ENCODE measurements around the gene WDR45B.

Gene WDR45B

GRCh38 chr17:82653651-82654528 is 5.6 kb upstream of the WDR45B start:
- no peaks in the 10 kb centered on the region for H3K36me3 ChIP-seq (ENCODE audit: insufficient read depth, low read depth, low read length)
- H3K27me3 ChIP-seq (ENCODE audit: insufficient read depth, low read length) = peaks cover 9% of the 10 kb centered on the region; the same call in 1 of the 2 replicates
- H3K27ac ChIP-seq (ENCODE audit: low read length) = no peak overlapping the region
- H3K4me1 ChIP-seq (ENCODE audit: insufficient read depth, low read length) = no peaks in the 10 kb centered on the region
- no peak overlapping the region for H3K9ac ChIP-seq (ENCODE audit: low read depth, low read length)
- no peak overlapping the region for H3K4me3 ChIP-seq (ENCODE audit: low read length)
- H3K9me3 ChIP-seq (ENCODE audit: insufficient read depth, low read depth, low read length) = no peaks in the 10 kb centered on the region

GRCh38 chr17:82650723-82651122 is 2.5 kb upstream of the WDR45B start:
- Histone ChIP-seq H3K27ac (ENCODE audit: low read length) (no peak overlapping the region), H3K27me3 (ENCODE audit: insufficient read depth, low read length) (peaks cover 9% of the 10 kb centered on the region; the same call in 1 of the 2 replicates), H3K36me3 (ENCODE audit: insufficient read depth, low read depth, low read length) (no peaks in the 10 kb centered on the region), H3K4me3 (ENCODE audit: low read length) (no peak overlapping the region), H3K4me1 (ENCODE audit: insufficient read depth, low read length) (peaks cover 4% of the 10 kb centered on the region; the same call in 1 of the 2 replicates), H3K9ac (ENCODE audit: low read depth, low read length) (no peak overlapping the region), H3K9me3 (ENCODE audit: insufficient read depth, low read depth, low read length) (no peaks in the 10 kb centered on the region)

- Histone ChIP-seq H3K27me3 (ENCODE audit: insufficient read depth, low read length) (peaks cover 9% of the 10 kb centered on the region; the same call in 1 of the 2 replicates), H3K36me3 (ENCODE audit: insufficient read depth, low read depth, low read length) (peaks cover under 1% of the 10 kb centered on the region; the same call in 1 of the 2 replicates), H3K4me1 (ENCODE audit: insufficient read depth, low read length) (peaks cover 4% of the 10 kb centered on the region; the same call in 1 of the 2 replicates), H3K9me3 (ENCODE audit: insufficient read depth, low read depth, low read length) (no peaks in the 10 kb centered on the region), H3K27ac (ENCODE audit: low read length) (no peak overlapping the region), H3K4me3 (ENCODE audit: low read length) (no peak overlapping the region), H3K9ac (ENCODE audit: low read depth, low read length) (no peak overlapping the region)
Measured at GRCh38 chr17:82649501-82650261, 1.4 kb upstream of the WDR45B start.

GRCh38 chr17:82648742-82649331 is 593 bp upstream of the WDR45B start:
- Histone ChIP-seq H3K27ac (ENCODE audit: low read length) (no peak overlapping the region), H3K4me1 (ENCODE audit: insufficient read depth, low read length) (peaks cover 4% of the 10 kb centered on the region; the same call in 1 of the 2 replicates), H3K9me3 (ENCODE audit: insufficient read depth, low read depth, low read length) (no peaks in the 10 kb centered on the region), H3K4me3 (ENCODE audit: low read length) (peak overlapping the region; percentile 62), H3K27me3 (ENCODE audit: insufficient read depth, low read length) (peaks cover 9% of the 10 kb centered on the region; the same call in 1 of the 2 replicates), H3K9ac (ENCODE audit: low read depth, low read length) (no peak overlapping the region; the same call in 1 of the 2 replicates), H3K36me3 (ENCODE audit: insufficient read depth, low read depth, low read length) (peaks cover 9% of the 10 kb centered on the region; the same call in 1 of the 2 replicates)

GRCh38 chr17:82647593-82648164 is 565 bp downstream of the WDR45B start:
- H3K27ac ChIP-seq (ENCODE audit: low read length) = no peak overlapping the region
- peaks cover 4% of the 10 kb centered on the region; the same call in 1 of the 2 replicates for H3K4me1 ChIP-seq (ENCODE audit: insufficient read depth, low read length)
- H3K9me3 ChIP-seq (ENCODE audit: insufficient read depth, low read depth, low read length) = no peaks in the 10 kb centered on the region
- peaks cover 21% of the 10 kb centered on the region for H3K36me3 ChIP-seq (ENCODE audit: insufficient read depth, low read depth, low read length)
- H3K9ac ChIP-seq (ENCODE audit: low read depth, low read length) = peak overlapping the region; percentile 85; the same call in 1 of the 2 replicates
- peaks cover 9% of the 10 kb centered on the region; the same call in 1 of the 2 replicates for H3K27me3 ChIP-seq (ENCODE audit: insufficient read depth, low read length)
- H3K4me3 ChIP-seq (ENCODE audit: low read length) = peak overlapping the region; percentile 87

GRCh38 chr17:82645516-82645915 is 2.7 kb downstream of the WDR45B start:
- no peak overlapping the region for H3K9ac ChIP-seq (ENCODE audit: low read depth, low read length)
- H3K4me3 ChIP-seq (ENCODE audit: low read length) = no peak overlapping the region
- H3K36me3 ChIP-seq (ENCODE audit: insufficient read depth, low read depth, low read length) = peaks cover 42% of the 10 kb centered on the region
- peaks cover 9% of the 10 kb centered on the region; the same call in 1 of the 2 replicates for H3K27me3 ChIP-seq (ENCODE audit: insufficient read depth, low read length)
- H3K4me1 ChIP-seq (ENCODE audit: insufficient read depth, low read length) = peaks cover 4% of the 10 kb centered on the region; the same call in 1 of the 2 replicates
- H3K9me3 ChIP-seq (ENCODE audit: insufficient read depth, low read depth, low read length) = no peaks in the 10 kb centered on the region
- H3K27ac ChIP-seq (ENCODE audit: low read length) = no peak overlapping the region

- Histone ChIP-seq H3K4me1 (ENCODE audit: insufficient read depth, low read length) (peaks cover 4% of the 10 kb centered on the region; the same call in 1 of the 2 replicates), H3K27me3 (ENCODE audit: insufficient read depth, low read length) (0 out of 2 replicates have a peak, but pooled peaks cover 2% of the 10 kb centered on the region), H3K9ac (ENCODE audit: low read depth, low read length) (no peak overlapping the region), H3K4me3 (ENCODE audit: low read length) (no peak overlapping the region), H3K27ac (ENCODE audit: low read length) (no peak overlapping the region), H3K36me3 (ENCODE audit: insufficient read depth, low read depth, low read length) (peaks cover 53% of the 10 kb centered on the region), H3K9me3 (ENCODE audit: insufficient read depth, low read depth, low read length) (no peaks in the 10 kb centered on the region)
Measured at GRCh38 chr17:82644148-82644547, 4.1 kb downstream of the WDR45B start.

GRCh38 chr17:82642022-82642421 is 6.2 kb downstream of the WDR45B start:
- H3K4me3 ChIP-seq (ENCODE audit: low read length) = no peak overlapping the region
- H3K9ac ChIP-seq (ENCODE audit: low read depth, low read length) = no peak overlapping the region
- peaks cover 57% of the 10 kb centered on the region for H3K36me3 ChIP-seq (ENCODE audit: insufficient read depth, low read depth, low read length)
- H3K4me1 ChIP-seq (ENCODE audit: insufficient read depth, low read length) = peaks cover 4% of the 10 kb centered on the region; the same call in 1 of the 2 replicates
- no peaks in the 10 kb centered on the region for H3K27me3 ChIP-seq (ENCODE audit: insufficient read depth, low read length)
- H3K9me3 ChIP-seq (ENCODE audit: insufficient read depth, low read depth, low read length) = no peaks in the 10 kb centered on the region
- no peak overlapping the region for H3K27ac ChIP-seq (ENCODE audit: low read length)

GRCh38 chr17:82640036-82640435 is 8.2 kb downstream of the WDR45B start:
- Histone ChIP-seq H3K4me3 (ENCODE audit: low read length) (no peak overlapping the region), H3K36me3 (ENCODE audit: insufficient read depth, low read depth, low read length) (peaks cover 66% of the 10 kb centered on the region), H3K27ac (ENCODE audit: low read length) (no peak overlapping the region), H3K4me1 (ENCODE audit: insufficient read depth, low read length) (no peaks in the 10 kb centered on the region), H3K9me3 (ENCODE audit: insufficient read depth, low read depth, low read length) (no peaks in the 10 kb centered on the region), H3K9ac (ENCODE audit: low read depth, low read length) (no peak overlapping the region), H3K27me3 (ENCODE audit: insufficient read depth, low read length) (no peaks in the 10 kb centered on the region)

- no peaks in the 10 kb centered on the region for H3K9me3 ChIP-seq (ENCODE audit: insufficient read depth, low read depth, low read length)
- H3K36me3 ChIP-seq (ENCODE audit: insufficient read depth, low read depth, low read length) = peaks cover 67% of the 10 kb centered on the region
- no peak overlapping the region for H3K9ac ChIP-seq (ENCODE audit: low read depth, low read length)
- H3K4me1 ChIP-seq (ENCODE audit: insufficient read depth, low read length) = no peaks in the 10 kb centered on the region
- no peak overlapping the region for H3K27ac ChIP-seq (ENCODE audit: low read length)
- no peaks in the 10 kb centered on the region for H3K27me3 ChIP-seq (ENCODE audit: insufficient read depth, low read length)
- H3K4me3 ChIP-seq (ENCODE audit: low read length) = no peak overlapping the region
Measured at GRCh38 chr17:82639628-82640027, 8.6 kb downstream of the WDR45B start.

- no peaks in the 10 kb centered on the region for H3K27me3 ChIP-seq (ENCODE audit: insufficient read depth, low read length)
- H3K36me3 ChIP-seq (ENCODE audit: insufficient read depth, low read depth, low read length) = peaks cover 64% of the 10 kb centered on the region
- H3K9me3 ChIP-seq (ENCODE audit: insufficient read depth, low read depth, low read length) = no peaks in the 10 kb centered on the region
- no peak overlapping the region for H3K27ac ChIP-seq (ENCODE audit: low read length)
- no peaks in the 10 kb centered on the region for H3K4me1 ChIP-seq (ENCODE audit: insufficient read depth, low read length)
- no peak overlapping the region for H3K4me3 ChIP-seq (ENCODE audit: low read length)
- no peak overlapping the region for H3K9ac ChIP-seq (ENCODE audit: low read depth, low read length)
Measured at GRCh38 chr17:82638183-82638773, 10.0 kb downstream of the WDR45B start.
